Uterus (tissue), 2 donors: ENCODE data around the gene CARD16.

Experiments
- CTCF ChIP-seq, 4 experiments: fragments of 200-600 bp in 2 of 4; fragments of 450-650 bp in 2 of 4; sonication (generic) in 2 of 4; IDR thresholded peaks; one replicate each; pipeline ENCODE4 v1.5.1; 2016 to 2019; ENCODE audit warnings: antibody characterized with exemption in 4 of 4, mild to moderate bottlenecking in 2 of 4, moderate library complexity in 1 of 4
- POLR2A ChIP-seq, 2 donors: fragments of 450-650 bp; IDR thresholded peaks; one replicate each; pipeline ENCODE4 v1.6.1; 2016; ENCODE audit warnings: antibody characterized with exemption in 2 of 2, mild to moderate bottlenecking in 1 of 2, moderate library complexity in 1 of 2

GRCh38 chr11:105070306-105070705 lies 25.2 kb upstream of the CARD16 start:
- no peak for TF ChIP-seq POLR2A (IDR thresholded peaks at IDR 0.05)
- no peak for TF ChIP-seq CTCF (IDR thresholded peaks at IDR 0.05)
